SJCRH30 (cell line): Measurements from ENCODE around the gene FYN. TPM values are rescaled to one million over a fixed set of nuclear protein-coding genes. Genes with fewer than 3 reads are reported as not detected.

Source experiments
- DNase-seq, 2 experiments: peaks; one replicate each; pipeline ENCODE4 v3.0.0-alpha.2; 2015 to 2020
- H3K27ac ChIP-seq: fragments of 250-450 bp; sonication (Bioruptor Pico); 2 replicates; pipeline ENCODE4 v1.5.1; 2020; ENCODE audit warnings: mild to moderate bottlenecking, moderate library complexity
- H3K27me3 ChIP-seq: fragments of 250-450 bp; sonication (Bioruptor Pico); 2 replicates; pipeline ENCODE4 v1.5.1; 2020; ENCODE audit warnings: mild to moderate bottlenecking, moderate library complexity
- H3K36me3 ChIP-seq: fragments of 250-450 bp; sonication (Bioruptor Pico); 2 replicates; pipeline ENCODE4 v1.5.1; 2020; ENCODE audit warnings: mild to moderate bottlenecking, moderate library complexity
- H3K4me1 ChIP-seq: fragments of 250-450 bp; sonication (Bioruptor Pico); 2 replicates; pipeline ENCODE4 v1.5.1; 2020; ENCODE audit warnings: mild to moderate bottlenecking, moderate library complexity
- H3K4me3 ChIP-seq: fragments of 250-450 bp; sonication (Bioruptor Pico); 2 replicates; pipeline ENCODE4 v1.5.1; 2020; ENCODE audit warnings: mild to moderate bottlenecking, moderate library complexity
- H3K9me3 ChIP-seq: fragments of 250-450 bp; sonication (Bioruptor Pico); replicated peaks from 2 replicates; pipeline ENCODE4 v1.5.1; 2020; ENCODE audit warnings: mild to moderate bottlenecking, moderate library complexity
- total RNA-seq: library from RNA; depleted of rRNA; stranded (reverse); fragments of >200 nt; shearing (Covaris generic); gene quantifications from 2 replicates; pipeline ENCODE4 v1.2.3, GENCODE V29; 2014

The FYN gene
- total RNA-seq, 1 experiment from 2014 or later, result 57.1 TPM

GRCh38 chr6:111870051-111870741, 3.1 kb downstream of the FYN start:
- Histone ChIP-seq H3K4me1 (peaks cover 10% of the 10 kb centered on the region), H3K27me3 (no peaks in the 10 kb centered on the region), H3K9me3 (no peaks in the 10 kb centered on the region), H3K4me3 (no peak overlapping the region), H3K27ac (no peak overlapping the region), H3K36me3 (no peaks in the 10 kb centered on the region)
- DNase-seq, result no peak

- Histone ChIP-seq H3K4me3 (no peak overlapping the region), H3K4me1 (peaks cover 10% of the 10 kb centered on the region), H3K9me3 (no peaks in the 10 kb centered on the region), H3K27ac (no peak overlapping the region), H3K27me3 (no peaks in the 10 kb centered on the region), H3K36me3 (no peaks in the 10 kb centered on the region)
- no peak for DNase-seq
These were observed 6.4 kb downstream of the FYN start for GRCh38 chr6:111866857-111867256.

- Histone ChIP-seq H3K27me3 (no peaks in the 10 kb centered on the region), H3K9me3 (no peaks in the 10 kb centered on the region), H3K4me3 (no peak overlapping the region), H3K36me3 (no peaks in the 10 kb centered on the region), H3K27ac (no peak overlapping the region), H3K4me1 (peaks cover 8% of the 10 kb centered on the region; the same call in 1 of the 2 replicates)
- no peak for DNase-seq
These were observed 7.2 kb downstream of the FYN start for GRCh38 chr6:111865909-111866546.

GRCh38 chr6:111865049-111865585, 8.1 kb downstream of the FYN start:
- Histone ChIP-seq H3K27ac (no peak overlapping the region), H3K27me3 (no peaks in the 10 kb centered on the region), H3K9me3 (no peaks in the 10 kb centered on the region), H3K36me3 (no peaks in the 10 kb centered on the region), H3K4me1 (no peaks in the 10 kb centered on the region), H3K4me3 (no peak overlapping the region)
- no peak for DNase-seq

- no peak overlapping the region for H3K4me3 ChIP-seq
- no peaks in the 10 kb centered on the region for H3K4me1 ChIP-seq
- no peaks in the 10 kb centered on the region for H3K36me3 ChIP-seq
- H3K27ac ChIP-seq, result no peak overlapping the region
- no peaks in the 10 kb centered on the region for H3K9me3 ChIP-seq
- no peaks in the 10 kb centered on the region for H3K27me3 ChIP-seq
- no peak for DNase-seq
These were observed 8.9 kb downstream of the FYN start for GRCh38 chr6:111864138-111865048.

- Histone ChIP-seq H3K4me3 (no peak overlapping the region), H3K27ac (no peak overlapping the region), H3K27me3 (no peaks in the 10 kb centered on the region), H3K4me1 (no peaks in the 10 kb centered on the region), H3K9me3 (no peaks in the 10 kb centered on the region), H3K36me3 (no peaks in the 10 kb centered on the region)
- DNase-seq, result no peak
These were observed 10.5 kb downstream of the FYN start for GRCh38 chr6:111862741-111863140.

- H3K9me3 ChIP-seq, result no peaks in the 10 kb centered on the region
- H3K27ac ChIP-seq, result no peak overlapping the region
- no peak overlapping the region for H3K4me3 ChIP-seq
- no peaks in the 10 kb centered on the region for H3K27me3 ChIP-seq
- H3K36me3 ChIP-seq, result no peaks in the 10 kb centered on the region
- DNase-seq, result no peak
- H3K4me1 ChIP-seq, result no peaks in the 10 kb centered on the region
These were observed 10.9 kb downstream of the FYN start for GRCh38 chr6:111862314-111862713.

GRCh38 chr6:111861431-111861885, 11.8 kb downstream of the FYN start:
- Histone ChIP-seq H3K27ac (no peak overlapping the region), H3K9me3 (no peaks in the 10 kb centered on the region), H3K4me1 (no peaks in the 10 kb centered on the region), H3K27me3 (no peaks in the 10 kb centered on the region), H3K4me3 (no peak overlapping the region), H3K36me3 (no peaks in the 10 kb centered on the region)
- no peak for DNase-seq

GRCh38 chr6:111858347-111858746, 14.9 kb downstream of the FYN start:
- Histone ChIP-seq H3K9me3 (no peaks in the 10 kb centered on the region), H3K4me3 (no peak overlapping the region), H3K36me3 (no peaks in the 10 kb centered on the region), H3K27me3 (no peaks in the 10 kb centered on the region), H3K4me1 (no peaks in the 10 kb centered on the region), H3K27ac (no peak overlapping the region)
- no peak for DNase-seq

GRCh38 chr6:111857674-111858337, 15.4 kb downstream of the FYN start:
- no peaks in the 10 kb centered on the region for H3K4me1 ChIP-seq
- H3K27ac ChIP-seq, result no peak overlapping the region
- DNase-seq, result no peak
- no peaks in the 10 kb centered on the region for H3K9me3 ChIP-seq
- no peaks in the 10 kb centered on the region for H3K27me3 ChIP-seq
- no peaks in the 10 kb centered on the region for H3K36me3 ChIP-seq
- H3K4me3 ChIP-seq, result no peak overlapping the region

GRCh38 chr6:111855753-111856152, 17.5 kb downstream of the FYN start:
- H3K4me3 ChIP-seq, result no peak overlapping the region
- H3K27me3 ChIP-seq, result no peaks in the 10 kb centered on the region
- H3K27ac ChIP-seq, result no peak overlapping the region
- no peaks in the 10 kb centered on the region for H3K36me3 ChIP-seq
- H3K9me3 ChIP-seq, result no peaks in the 10 kb centered on the region
- peaks cover 6% of the 10 kb centered on the region for H3K4me1 ChIP-seq
- no peak for DNase-seq

- Histone ChIP-seq H3K9me3 (no peaks in the 10 kb centered on the region), H3K36me3 (no peaks in the 10 kb centered on the region), H3K4me1 (peaks cover 6% of the 10 kb centered on the region), H3K27me3 (no peaks in the 10 kb centered on the region), H3K27ac (no peak overlapping the region), H3K4me3 (no peak overlapping the region)
- DNase-seq, result no peak
These were observed 18.6 kb downstream of the FYN start for GRCh38 chr6:111854683-111855082.

- no peak overlapping the region for H3K27ac ChIP-seq
- no peaks in the 10 kb centered on the region for H3K27me3 ChIP-seq
- no peak for DNase-seq
These were observed 20.5 kb downstream of the FYN start for GRCh38 chr6:111852725-111853124.

GRCh38 chr6:111850295-111850937, 22.8 kb downstream of the FYN start:
- no peaks in the 10 kb centered on the region for H3K36me3 ChIP-seq
- H3K9me3 ChIP-seq, result no peaks in the 10 kb centered on the region
- no peak for DNase-seq
- H3K27me3 ChIP-seq, result no peaks in the 10 kb centered on the region
- H3K4me1 ChIP-seq, result peaks cover 34% of the 10 kb centered on the region
- no peak overlapping the region for H3K27ac ChIP-seq
- H3K4me3 ChIP-seq, result no peak overlapping the region

More at GRCh38 chr6:111852725-111853124, 20.5 kb downstream of the FYN start:
- Histone ChIP-seq H3K4me3 (no peak overlapping the region), H3K36me3 (no peaks in the 10 kb centered on the region), H3K4me1 (peaks cover 11% of the 10 kb centered on the region), H3K9me3 (no peaks in the 10 kb centered on the region)
